Measurements from ENCODE around the gene SERPING1.
"Not testable (repeated sequence)": the region's sequence is repeated elsewhere in the genome, so short reads cannot be mapped to it uniquely, and the experiment has no call there.

SERPING1 gene

GRCh38 chr11:57638005-57638781 is 40.7 kb downstream of the SERPING1 start:
- DNase-seq (ENCODE audit: low read depth): peak; percentile 41

GRCh38 chr11:57638811-57639320 is 41.4 kb downstream of the SERPING1 start:
- DNase-seq (ENCODE audit: low read depth): no peak

GRCh38 chr11:57639321-57640067 is 42.0 kb downstream of the SERPING1 start:
- no peak for DNase-seq (ENCODE audit: low read depth)

GRCh38 chr11:57640068-57640800 is 42.7 kb downstream of the SERPING1 start:
- no peak for DNase-seq (ENCODE audit: low read depth)

- DNase-seq (ENCODE audit: low read depth): no peak
These were observed 43.7 kb downstream of the SERPING1 start for GRCh38 chr11:57641011-57641807.

GRCh38 chr11:57643802-57644201 is 46.3 kb downstream of the SERPING1 start:
- no peak for DNase-seq (ENCODE audit: low read depth)

GRCh38 chr11:57644748-57645688 is 47.5 kb downstream of the SERPING1 start:
- DNase-seq (ENCODE audit: low read depth): no peak

- DNase-seq (ENCODE audit: low read depth): no peak
These were observed 48.2 kb downstream of the SERPING1 start for GRCh38 chr11:57645689-57646085.

GRCh38 chr11:57646194-57646798 is 48.8 kb downstream of the SERPING1 start:
- no peak for DNase-seq (ENCODE audit: low read depth)

- DNase-seq (ENCODE audit: low read depth): no peak
These were observed 49.4 kb downstream of the SERPING1 start for GRCh38 chr11:57646799-57647303.

GRCh38 chr11:57647372-57647771 is 49.9 kb downstream of the SERPING1 start:
- DNase-seq (ENCODE audit: low read depth): no peak

- no peak for DNase-seq (ENCODE audit: low read depth)
These were observed 50.7 kb downstream of the SERPING1 start for GRCh38 chr11:57647960-57648800.

- DNase-seq (ENCODE audit: low read depth): no peak
These were observed 51.6 kb downstream of the SERPING1 start for GRCh38 chr11:57648801-57649735.

- DNase-seq (ENCODE audit: low read depth): no peak
These were observed 52.6 kb downstream of the SERPING1 start, which contains the start of gene YPEL4 for GRCh38 chr11:57649826-57650738. Gene YPEL4 (minus strand): TSS chr11:57649912. CDS start chr11:57647107, 2,805 bp downstream.

GRCh38 chr11:57650739-57651090 is 53.2 kb downstream of the SERPING1 start:
- DNase-seq (ENCODE audit: low read depth): no peak

GRCh38 chr11:57651408-57651807 is 53.9 kb downstream of the SERPING1 start:
- no peak for DNase-seq (ENCODE audit: low read depth)

GRCh38 chr11:57652230-57652629 is 54.7 kb downstream of the SERPING1 start:
- DNase-seq (ENCODE audit: low read depth): not testable (repeated sequence)
